Kidney glomerular epithelial cell (primary cell): ENCODE measurements around the gene TMPRSS11B.
"Not testable (repeated sequence)": the region's sequence is repeated elsewhere in the genome, so short reads cannot be mapped to it uniquely, and the experiment has no call there.

ENCODE experiments used
- DNase-seq: peaks from one replicate; lab custom pipeline; 2025; lab: John Stamatoyannopoulos, UW

Gene TMPRSS11B, protein sequence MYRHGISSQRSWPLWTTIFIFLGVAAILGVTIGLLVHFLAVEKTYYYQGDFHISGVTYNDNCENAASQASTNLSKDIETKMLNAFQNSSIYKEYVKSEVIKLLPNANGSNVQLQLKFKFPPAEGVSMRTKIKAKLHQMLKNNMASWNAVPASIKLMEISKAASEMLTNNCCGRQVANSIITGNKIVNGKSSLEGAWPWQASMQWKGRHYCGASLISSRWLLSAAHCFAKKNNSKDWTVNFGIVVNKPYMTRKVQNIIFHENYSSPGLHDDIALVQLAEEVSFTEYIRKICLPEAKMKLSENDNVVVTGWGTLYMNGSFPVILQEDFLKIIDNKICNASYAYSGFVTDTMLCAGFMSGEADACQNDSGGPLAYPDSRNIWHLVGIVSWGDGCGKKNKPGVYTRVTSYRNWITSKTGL

DNA sequence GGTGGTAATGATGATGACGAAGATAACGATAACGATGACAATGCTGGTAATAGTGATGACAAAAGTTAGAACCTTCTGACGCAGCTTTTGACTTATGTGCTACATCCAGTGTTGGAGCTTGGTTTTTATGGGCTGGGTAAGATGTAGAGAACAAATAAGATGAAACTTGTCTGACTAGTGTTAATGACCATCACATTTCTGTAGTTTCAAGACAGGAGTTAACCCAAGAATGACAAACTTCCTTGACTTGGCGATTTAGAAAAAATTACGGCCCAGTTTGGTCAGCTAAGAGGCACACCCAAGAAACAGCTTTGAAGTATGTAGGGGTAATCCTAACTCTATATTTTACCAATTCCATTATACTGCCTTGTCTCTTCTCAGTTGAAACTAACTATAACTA is at the start of gene TMPRSS11B:
Gene TMPRSS11B, minus strand, starts transcription at position 101 of the 400 bp plus-strand sequence. CDS start 136 bp downstream, outside the sequence.
- DNase-seq: no peak

DNA sequence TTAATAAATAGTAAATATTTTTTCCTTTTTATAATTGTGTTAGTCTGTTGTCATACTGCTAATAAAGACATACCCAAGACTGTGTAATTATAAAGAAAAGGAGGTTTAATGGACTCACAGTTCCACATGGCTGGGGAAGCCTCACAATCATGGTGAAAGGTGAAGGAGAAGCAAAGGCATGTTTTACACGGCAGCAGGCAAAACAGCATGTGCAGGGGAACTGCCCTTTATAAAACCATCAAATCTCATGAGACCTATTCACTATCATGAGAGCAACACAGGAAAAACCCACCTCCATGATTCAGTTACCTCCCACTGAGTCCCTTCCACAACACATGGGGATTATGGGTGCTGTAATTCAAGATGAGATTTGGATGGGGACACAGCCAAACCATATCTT is 45.8 kb upstream of the TMPRSS11B start:
- no peak for DNase-seq

DNA sequence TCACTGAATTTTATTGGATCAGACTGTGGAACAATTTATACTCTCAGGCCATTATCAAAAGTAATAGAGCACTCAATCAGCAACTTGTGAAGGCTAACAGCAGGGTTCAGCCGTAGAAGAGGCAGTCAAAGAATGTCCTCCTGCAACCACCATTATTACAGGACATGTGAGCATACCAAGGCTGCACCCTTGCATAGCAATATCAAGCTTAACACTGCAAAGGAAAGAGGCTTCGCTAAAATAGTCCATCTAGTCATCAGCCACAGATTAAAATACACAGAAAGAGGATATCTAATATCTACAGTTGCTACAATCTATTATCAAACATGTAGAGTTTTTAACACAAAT is 42.9 kb upstream of the TMPRSS11B start:
- peak; percentile 51 for DNase-seq

DNA sequence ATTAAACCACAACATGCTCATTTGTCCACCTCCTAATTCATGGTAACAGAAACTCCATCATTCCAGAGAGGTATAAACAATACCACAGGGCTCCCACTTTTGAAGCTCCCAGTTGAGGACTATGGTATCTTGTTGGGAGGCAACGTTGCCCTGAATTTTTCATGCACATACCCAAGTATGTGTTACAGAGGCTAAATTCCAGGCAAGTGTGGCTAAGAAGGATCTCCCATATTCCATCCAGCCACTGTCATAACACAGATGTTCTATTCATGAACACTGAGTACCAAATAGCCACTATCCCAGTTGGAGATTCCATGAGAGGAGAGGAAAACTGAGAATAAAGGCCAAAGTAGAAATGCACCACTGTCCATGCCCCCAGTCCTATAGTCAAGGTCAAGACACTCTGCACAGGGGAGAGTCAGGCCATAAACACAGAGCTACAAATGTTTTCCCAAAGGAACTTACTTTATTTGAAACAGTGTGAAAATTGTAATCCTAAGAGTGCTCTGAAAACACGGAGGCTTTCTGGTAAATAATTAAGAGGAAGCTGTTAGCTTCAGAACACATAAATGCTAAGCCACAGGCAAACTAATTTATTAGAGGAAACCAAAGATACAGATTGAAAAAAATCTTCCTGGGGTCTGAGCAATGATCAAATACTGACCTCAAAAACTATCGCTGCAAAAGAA is 42.4 kb upstream of the TMPRSS11B start:
- no peak for DNase-seq

DNA sequence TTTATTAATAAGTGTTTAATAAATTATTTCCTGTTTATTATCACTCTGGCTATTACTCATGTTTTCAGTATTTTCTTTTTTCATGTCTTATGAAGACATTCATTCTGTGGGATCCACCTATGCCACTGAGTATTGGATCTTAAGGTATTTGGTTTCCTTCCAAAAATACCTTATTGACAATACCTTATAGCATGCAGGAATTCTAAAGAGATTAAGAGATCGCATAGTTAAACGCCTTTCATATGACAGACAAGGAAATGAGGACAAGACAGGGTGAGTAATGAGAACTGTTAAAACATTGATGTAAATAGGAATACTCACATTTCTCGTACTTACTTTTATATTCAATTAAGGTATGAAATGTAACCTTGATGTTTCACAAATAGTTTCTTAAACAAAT is 38.2 kb upstream of the TMPRSS11B start:
- no peak for DNase-seq

DNA sequence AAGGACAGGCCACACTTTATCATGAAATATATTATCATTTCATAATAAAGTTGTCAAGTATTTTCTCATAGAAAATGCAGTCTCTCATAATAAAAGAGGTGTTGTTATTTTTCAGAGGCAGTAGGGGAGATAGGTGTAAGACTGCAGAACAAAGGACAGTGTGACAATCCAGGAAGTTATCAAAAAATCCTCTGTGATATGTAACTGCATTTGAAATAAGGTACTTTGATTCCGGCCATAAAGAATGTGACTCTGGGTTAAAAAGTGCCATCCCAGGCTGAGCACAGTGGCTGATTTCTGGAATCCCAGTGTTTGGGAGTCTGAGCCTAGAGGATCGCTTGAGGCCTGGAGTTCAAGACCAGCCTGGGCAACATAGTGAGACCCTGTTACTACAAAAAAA is 37.6 kb upstream of the TMPRSS11B start:
- DNase-seq: no peak

DNA sequence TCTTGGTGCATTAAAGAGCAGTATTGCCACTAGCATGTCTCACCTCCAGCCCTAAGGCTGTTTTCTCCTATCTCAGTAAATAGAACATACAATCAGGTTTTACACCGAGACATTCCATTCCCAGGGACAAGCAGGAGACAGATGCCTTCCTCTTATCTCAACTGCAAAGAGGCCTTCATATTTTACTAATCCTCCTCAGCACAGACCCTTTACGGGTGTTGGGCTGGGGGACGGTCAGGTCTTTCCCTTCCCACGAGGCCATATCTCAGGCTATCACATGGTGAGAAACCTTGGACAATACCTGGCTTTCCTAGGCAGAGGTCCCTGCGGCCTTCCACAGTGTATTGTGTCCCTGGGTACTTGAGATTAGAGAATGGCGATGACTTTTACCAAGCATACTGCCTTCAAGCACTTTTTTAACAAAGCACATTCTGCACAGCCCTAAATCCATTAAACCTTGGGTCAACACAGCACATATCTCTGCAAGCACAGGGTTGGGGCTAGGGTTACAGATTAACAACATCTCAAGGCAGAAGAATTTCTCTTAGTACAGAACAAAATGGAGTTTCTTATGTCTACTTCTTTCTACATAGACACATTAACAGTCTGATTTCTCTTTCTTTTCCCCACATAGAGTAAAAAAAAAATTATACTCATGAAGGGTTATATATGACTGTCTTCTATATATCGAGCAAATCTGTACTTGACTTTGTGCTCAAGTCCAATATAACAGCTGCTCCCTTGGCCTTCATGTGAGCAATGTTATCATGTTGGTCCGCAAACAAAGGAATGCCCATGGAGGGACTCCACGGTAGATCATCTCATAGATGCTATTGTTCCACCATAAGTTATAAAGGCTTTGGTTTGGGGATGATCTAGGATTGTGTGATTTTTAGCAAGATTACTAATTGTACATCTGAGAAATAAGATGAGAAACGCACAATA is 36.6 kb upstream of the TMPRSS11B start:
- DNase-seq: not testable (repeated sequence)

DNA sequence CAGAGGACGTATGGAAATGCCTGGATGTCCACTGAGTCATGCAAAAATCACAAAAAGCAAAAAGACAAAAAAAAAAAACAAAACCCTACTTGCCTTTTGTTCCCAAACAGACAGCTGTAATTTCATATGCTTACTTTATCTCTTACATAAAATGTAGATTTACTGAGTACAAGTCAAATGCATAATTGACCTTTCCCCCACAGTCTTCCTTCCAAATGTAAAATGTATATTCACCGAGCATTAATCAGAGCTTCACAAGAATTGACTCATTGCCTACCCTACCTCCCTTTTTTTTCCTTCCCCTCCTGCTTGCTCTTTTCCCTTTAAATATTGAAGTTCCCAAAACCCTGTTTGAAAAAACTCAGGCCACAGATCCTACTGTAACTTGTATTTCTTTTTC is 32.5 kb upstream of the TMPRSS11B start:
- no peak for DNase-seq

DNA sequence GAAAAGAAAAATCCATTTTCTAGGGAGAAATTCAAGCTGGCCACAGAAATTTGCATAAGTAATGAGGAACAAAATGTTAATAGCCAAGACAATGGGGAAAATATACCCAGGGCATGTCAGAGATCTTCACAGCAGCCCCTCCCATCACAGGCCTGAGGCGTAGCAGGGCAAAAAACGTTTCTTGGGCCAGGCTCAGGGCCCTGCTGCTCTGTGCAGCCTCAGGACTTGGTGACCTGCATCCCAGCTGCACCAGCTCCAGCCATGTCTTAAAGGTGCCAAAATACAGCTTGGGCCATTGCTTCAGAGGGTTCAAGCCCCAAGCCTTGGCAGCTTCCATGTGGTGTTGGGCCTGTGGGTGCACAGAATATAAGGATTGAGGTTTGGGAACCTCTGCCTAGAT is 32.1 kb upstream of the TMPRSS11B start:
- no peak for DNase-seq

DNA sequence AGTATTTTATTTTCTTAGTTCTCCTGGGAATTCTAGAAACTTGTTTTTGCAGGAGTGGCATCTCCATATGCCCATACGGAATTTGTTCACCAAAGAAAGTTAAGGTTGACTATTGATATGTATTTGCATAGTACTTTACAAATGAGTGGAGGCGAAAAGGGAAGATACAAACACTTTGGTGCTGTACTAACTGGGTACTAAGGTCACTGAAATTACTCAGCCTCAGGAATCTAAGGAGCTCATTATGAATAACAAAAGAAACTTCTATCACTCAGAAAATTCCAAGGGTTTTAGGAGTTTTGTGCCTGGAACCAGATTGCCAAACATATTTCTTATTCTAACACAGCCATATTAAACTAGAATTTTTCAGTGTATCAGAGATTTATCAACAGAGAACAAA is 27.4 kb upstream of the TMPRSS11B start:
- DNase-seq: peak; percentile 61

DNA sequence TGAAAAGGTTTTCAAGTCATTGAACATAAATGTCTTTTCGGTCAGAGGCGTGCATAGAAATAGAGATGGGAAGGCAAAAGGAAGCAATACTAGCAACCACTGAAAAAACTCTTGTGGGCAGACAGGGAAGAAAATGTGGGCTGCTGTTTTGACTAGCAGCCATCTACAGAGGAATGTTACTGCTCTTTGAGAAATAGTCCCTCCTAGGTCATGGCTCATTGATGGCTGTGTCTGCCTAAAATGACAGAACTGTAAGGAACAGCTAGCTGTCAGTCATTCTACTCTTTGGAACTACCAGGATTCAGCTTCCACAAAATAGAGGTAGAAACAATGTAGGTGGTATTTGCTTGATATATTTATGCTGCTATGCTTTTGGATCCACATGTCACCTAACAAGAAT is 26.9 kb upstream of the TMPRSS11B start:
- peak; percentile 61 for DNase-seq

DNA sequence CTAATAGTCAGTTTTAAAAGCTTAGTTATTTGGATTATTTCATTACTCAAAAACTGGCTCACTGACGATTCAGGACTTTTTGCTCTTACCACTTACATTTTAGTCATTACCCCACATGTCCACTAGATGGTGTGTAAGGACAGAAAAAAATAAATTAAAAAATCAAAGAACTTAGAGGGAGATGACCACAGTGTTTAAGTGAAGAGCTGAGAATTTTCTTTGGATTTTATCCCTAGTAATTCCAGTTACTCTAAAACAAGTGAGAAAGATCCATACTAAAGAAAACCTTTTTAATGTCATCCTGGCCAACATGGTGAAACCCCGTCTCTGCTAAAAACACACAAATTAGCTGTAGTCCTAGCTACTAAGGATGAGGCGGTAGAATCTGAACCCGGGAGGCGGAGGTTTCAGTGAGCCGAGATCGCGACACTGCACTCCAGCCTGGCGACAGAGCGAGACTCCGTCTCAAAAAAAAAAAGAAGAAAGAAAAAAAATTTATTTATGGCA is 26.4 kb upstream of the TMPRSS11B start:
- peak; percentile 80 for DNase-seq

DNA sequence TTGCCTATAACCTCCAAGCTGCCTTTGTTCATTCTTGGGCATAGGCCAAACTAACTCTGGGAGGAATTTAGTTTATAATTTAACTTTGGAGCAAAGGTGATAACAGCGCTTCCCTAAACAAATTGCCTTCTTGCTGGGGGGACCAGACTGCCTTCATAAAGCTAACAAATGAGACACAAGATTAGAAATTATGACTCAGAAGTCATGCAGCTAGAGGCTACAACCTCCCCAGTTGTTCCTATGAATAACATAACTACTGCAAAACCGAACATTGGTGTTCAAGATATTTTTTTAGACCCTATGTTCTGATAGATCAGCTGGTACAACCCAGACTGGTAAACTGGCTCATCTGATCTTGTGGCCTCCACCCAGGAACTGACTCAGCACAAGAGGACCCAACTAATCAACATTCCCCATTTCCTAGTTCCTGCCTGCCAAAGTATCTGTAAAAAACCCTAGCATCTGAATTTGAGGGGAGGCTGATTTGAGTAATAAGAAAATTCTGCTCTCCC is 22.0 kb upstream of the TMPRSS11B start:
- DNase-seq: peak; percentile 86

DNA sequence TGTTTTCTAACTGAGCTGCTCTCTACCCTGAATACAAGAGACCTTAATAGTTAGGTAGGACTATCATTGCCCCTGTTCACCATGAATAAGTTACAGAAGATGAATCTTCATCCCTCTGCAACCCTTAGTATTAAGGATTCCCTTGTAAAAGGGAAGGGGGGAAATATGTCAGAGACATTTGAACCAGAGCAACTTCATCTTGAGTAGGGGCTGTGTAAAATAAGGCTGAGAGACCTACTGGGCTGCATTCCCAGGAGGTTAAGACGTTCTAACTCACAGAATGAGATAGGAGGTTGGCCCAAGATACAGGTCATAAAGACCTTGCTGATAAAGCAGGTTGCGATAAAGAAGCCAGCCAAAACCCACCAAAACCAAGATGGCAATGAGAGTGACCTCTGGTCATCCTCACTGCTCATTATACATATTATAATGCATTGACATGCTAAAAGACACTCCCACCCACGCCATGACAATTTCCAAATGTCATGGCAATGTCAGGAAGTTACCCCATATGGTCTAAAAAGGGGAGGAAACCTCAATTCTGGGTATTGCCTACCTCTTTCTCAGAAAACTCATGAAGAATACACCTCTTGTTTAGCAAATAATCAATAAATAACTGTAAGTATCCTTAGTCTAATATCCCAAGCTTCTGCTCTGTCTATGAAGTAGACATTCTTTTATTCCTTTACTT is 19.5 kb upstream of the TMPRSS11B start:
- DNase-seq: no peak

DNA sequence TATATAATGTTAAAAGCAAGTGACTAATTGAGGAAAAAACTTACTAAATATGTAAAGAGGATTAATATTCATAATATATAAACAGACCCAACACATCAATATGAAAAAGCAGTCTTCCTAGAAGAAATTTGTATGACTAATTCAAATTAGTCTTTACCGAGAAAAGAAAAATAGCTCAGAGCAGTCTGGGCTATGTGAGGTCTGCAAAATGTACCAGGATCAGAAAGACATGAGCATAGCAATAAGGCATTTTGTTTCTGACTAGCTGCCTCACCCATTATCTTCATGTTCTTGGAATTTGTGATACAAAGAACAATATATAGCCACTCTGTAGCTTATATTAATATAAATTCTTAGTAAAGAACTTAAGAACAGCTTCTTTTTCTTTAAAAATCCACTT is 13.7 kb upstream of the TMPRSS11B start:
- DNase-seq: no peak

DNA sequence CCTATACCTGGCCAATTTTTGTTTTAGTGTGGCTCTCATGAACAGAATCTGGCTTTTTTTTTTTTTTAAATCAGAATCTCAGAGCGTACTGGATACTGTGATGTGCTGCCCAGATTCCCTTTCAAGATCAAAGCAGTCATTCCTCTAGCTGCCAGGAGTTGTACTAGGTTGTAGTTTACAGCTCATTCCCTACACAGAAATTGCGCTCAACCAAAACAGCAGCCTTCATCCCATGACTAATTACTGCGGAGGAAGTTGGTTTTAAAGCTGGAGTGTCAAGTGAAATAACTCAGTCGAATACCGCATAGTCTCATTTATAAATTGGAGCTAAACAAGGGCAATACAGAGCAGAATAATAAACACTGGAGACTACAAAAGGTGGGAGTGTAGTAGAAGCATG is 12.2 kb upstream of the TMPRSS11B start:
- DNase-seq: no peak

DNA sequence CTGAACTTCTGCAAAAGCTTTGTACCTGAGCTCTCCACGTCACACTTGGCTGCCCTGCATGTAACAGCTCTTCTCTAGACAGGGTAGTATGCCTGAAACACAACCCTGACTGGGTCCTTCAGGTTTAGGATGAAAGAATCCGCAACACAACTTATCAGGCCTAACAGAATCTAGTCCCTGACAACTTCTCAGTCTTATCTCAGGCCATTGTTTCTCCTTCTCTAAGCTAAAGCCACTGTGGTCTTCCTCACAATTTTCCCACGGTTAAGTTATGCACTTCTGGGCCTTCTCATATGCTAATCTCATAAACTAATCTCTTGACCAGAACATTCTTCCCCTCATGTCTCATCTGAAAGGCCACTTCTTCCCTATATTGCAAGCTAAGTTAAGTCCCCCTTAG is 10.8 kb upstream of the TMPRSS11B start:
- no peak for DNase-seq

DNA sequence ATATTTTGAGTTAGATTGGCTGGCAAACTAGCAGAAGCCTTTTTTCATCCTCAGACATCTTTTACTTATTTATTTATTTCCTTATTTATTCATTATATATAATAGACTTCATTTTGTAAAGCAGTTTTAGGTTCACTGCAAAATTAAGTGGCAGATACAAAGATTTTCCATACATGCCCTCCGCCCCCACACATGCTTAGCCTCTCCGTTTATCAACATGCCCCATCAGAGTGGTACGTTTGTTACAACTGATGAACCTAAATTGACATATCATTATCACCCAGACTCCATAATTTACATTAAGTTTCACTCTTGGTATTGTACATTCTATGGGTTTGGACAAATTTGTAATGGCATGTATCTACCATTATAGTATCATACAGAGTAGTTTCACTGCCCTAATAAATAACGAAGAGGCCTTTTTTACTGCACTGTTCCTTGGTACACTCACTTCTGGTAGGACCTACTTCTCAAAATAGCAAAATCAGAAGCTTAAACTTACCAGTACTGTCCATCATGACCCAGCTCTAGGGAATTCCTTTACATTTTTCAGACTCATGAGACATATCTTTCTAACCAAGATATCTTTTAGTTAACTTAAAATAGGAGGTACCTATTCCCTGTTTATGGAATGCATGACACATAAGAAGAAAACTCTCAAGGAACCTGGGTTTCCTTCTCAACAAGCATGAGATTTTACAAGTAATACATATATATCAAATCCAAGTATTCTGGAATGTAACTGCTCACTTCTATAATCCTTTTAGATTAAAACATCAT is 4.8 kb upstream of the TMPRSS11B start:
- peak; percentile 24 for DNase-seq

DNA sequence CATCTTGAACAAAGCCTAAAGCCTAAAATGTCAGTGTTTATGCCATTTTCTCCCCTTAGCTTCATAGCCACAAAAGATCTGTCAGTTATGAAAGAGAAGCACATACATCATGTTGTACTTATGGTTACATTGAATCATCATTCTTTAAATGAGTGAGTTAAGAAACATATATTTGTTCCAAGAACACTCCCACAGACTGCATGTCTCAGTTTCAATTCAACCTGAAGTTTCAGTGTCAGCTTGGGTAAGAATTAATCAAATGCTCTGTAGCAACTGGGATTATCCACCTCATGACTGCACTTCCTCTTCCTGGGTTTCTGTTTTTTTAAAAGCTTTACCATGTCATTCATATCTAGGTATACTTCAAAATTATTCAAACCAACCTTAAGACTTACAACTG is 3.9 kb upstream of the TMPRSS11B start:
- no peak for DNase-seq

DNA sequence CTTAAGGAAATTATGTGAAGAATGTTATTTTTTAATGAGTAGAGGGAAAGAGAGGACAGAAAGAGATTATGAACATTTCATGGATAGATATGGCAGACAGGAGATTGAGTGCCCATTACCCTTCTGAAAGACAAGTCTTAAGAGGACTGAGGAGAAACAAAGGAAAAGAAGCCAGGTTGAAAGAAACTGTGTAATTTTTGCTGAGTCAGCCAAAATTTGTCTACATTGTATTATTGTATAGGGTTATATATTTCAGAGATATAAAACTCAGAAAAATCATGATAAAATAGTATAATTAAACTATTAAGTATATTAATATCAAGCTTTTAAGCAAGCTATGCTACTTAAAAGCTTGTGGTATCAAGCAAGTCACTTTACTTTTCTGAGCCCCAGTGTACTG is 4.9 kb downstream of the TMPRSS11B start:
- no peak for DNase-seq

DNA sequence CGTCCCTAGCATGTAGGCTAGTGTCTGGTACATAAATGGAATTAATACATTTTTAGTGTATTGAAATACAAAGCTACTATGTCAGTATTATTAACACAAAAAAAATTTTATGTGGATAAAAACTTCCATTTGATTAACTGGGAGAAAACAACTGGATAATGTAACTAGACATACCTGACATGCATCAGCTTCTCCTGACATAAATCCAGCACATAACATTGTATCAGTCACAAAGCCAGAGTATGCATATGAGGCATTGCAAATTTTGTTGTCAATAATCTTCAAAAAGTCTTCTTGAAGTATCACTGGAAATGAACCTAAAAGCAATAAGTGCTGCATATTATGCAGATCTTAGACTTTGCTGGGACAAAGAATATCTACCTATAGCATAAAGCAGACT is 16.9 kb downstream of the TMPRSS11B start:
- DNase-seq: no peak
